ENCODE measurements around the gene MOAP1.
"Not testable (repeated sequence)": the region's sequence is repeated elsewhere in the genome, so short reads cannot be mapped to it uniquely, and the experiment has no call there.

The MOAP1 gene

DNA sequence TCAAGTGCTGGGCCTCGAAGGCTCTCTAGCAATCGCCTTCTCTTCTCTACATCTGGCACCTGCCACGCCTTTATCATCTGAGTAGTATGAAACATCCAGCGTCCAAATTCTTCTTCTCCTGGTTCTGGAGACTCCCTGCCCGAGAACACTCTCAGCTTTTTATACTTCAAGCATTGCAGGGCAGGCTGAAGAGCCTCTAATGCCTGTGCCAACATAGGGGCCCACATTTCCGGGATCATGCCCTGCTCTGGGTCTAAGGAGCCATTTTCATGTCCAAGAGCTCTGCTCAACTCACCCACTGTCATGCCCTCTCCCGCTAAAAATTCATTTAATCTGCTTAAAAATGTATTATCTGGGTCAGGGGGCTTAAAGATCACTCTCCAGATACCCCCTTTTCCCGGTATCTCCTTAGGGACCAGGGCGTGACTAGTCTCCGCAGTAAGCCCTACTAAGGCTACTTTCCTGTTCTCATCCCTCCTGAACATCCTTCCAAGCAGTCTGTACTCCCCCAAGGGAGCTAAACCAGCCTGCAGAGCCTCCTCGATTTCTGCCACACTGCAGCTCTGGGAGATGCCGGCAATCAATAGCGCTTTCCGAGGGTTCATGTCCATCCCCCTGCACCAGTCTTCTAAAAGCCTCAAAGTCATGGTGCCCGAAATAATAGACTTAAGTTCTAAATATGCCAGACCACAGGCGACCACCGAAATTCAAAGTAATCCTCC, 940 bp downstream of the MOAP1 start:
- no peak for DNase-seq

DNA sequence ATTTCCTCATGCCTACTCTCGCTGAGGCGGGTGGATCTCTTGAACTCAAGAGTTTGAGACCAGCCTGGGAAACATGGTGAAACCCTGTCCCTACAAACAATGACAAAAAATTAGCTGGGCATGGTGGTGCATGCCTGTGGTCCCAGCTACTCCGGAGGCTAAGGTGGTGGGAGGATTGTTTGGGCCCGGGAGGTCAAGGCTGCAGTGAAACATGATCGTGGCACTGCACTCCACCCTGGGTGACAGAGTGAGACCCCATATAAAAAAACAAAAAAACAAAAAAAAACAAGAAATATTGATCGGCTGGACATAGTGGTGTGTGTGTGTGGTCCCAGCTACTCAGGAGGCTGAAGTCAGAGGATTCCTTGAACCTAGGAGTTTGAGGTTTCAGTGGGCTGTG, 9.2 kb downstream of the MOAP1 start:
- DNase-seq: no peak

DNA sequence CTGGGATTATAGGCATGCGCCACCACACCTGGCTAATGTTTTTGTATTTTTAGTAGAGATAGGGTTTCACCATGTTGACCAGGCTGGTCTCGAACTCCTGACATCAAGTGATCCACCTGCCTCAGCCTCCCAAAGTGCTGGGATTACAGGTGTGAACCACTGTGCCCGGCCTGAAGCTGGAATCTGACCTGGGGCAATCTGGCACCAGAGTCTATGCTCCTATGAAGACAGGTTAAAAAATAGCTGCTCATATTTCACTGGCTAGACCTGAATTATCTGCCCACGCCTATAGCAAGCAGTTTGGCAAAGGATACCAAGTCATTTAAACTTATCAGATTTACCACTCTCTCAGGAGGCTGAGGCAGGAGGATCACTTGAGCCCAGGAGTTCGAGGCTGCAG, 10.0 kb downstream of the MOAP1 start:
- DNase-seq: not testable (repeated sequence)

DNA sequence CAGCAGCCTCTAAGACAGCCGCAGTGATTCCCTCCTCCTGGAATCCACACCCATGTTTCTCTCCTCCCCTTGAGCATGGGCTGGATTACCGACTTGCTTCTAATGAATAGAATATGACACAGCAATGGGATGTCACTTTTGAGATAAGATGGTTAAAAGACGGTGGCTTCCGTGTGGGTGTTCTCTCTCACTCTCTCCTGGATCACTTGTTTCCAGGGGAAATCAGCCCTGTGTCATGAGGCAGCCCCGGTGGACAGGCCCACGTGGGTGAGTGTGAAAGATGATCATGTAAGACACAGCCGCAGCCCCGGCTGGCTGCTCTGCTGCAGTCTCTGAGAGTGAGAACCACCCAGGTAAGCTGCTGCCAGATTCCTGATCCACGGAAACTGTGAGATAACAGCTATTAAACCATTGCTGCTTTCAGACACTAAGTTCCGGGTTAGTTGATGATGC, 10.7 kb downstream of the MOAP1 start:
- no peak for DNase-seq

DNA sequence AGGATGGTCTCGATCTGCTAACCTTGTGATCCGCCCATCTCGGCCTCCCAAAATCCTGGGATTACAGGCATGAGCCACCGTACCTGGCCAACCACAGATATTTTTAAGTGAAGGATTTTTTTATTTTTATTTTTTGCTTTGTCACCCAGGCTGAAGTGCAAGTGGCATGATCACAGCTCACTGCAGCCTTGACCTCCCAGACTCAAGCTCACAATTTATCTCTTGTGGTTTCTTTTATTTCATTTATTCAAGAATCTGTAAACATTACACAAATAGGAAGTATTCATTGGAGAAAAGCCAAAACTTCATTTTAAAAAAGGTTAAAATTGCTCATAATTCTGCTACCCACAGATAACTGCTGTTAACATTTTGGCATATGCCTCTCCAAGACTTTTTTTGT, 13.3 kb downstream of the MOAP1 start:
- DNase-seq: no peak

DNA sequence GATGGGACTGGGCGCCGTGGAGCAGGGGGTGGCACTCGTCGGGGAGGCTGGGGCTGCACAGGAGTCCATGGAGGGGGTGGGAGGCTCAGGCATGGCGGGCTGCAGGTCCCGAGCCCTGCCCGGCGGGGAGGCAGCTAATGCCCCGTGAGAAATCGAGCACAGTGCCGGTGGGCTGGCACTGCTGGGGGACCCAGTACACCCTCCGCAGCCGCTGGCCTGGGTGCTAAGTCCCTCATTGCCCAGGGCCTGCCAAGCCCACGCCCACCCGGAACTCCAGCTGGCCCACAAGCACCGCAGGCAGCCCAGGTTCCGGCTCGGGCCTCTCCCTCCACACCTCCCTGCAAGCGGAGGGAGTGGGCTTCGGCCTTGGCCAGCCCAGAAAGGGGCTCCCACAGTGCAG, 14.6 kb downstream of the MOAP1 start:
- not testable (repeated sequence) for DNase-seq

DNA sequence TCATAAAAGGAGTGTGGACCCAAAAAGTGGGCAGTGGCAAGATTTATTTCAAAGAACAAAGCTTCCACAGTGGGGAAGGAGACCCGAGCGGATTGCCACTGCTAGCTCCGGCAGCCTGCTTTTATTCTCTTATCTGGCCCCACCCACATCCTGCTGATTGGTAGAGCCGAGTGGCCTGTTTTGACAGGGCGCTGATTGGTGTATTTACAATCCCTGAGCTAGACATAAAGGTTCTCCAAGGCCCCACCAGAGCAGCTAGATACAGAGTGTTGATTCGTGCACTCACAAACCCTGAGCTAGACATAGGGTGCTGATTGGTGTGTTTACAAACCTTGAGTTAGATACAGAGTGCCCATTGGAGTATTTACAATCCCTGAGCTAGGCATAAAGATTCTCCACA, 15.1 kb downstream of the MOAP1 start:
- DNase-seq: not testable (repeated sequence)

DNA sequence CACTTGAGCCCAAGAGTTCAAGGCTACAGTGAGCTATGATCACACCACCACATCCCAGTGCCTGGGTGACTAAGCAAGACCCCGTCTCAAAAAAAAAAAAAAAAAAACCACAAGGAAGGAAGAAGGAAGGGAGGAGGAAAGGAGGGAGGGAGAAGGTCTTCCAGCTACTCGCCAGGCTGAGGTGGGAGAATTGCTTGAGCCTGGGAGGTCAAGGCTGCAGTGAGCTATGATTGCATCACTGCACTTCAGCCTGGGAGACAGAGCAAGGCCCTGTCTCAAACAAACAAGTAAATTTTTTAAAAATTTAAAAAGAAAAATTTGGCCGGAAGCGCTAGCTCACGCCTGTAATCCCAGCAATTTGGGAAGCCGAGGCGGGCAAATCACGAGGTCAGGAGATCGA, 16.1 kb downstream of the MOAP1 start:
- peak; percentile 51 for DNase-seq

DNA sequence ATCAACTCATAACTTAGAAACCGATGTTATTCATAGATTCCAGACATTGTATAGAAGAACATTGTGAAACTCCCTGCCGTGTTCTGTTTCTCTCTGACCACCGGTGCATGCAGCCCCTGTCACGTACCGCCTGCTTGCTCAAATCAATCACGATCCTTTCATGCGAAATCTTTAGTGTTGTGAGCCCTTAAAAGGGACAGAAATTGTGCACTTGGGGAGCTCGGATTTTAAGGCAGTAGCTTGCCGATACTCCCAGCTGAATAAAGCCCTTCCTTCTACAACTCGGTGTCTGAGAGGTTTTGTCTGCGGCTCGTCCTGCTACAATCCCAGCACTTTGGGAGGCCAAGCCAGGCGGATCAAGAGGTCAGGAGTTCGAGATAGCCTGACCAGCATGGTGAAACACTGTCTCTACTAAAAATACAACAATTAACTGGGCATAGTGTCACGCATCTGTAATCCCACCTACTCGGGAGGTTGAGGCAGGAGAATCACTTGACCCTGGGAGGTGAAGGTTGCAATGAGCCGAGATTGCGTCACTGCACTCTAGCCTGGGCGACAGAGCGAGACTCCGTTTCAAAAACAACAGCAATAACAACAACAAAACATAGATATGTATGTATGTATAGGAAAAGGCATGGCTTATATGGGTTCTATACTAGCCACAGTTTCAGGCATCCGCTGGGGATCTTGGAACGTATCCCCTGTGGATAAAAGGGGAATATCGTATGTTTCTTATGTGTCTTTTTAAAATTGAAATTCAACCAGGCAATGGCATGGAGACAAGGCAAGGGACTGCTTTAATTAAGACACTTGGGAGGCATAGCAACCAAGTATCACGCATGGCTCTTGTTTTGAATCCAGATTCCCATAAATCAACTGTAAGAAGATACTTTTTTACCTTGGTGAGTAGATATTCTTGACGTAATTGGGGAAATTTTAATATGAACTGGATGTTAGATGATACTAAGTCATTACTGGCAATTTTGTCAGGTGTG, 19.1 kb downstream of the MOAP1 start:
- DNase-seq: not testable (repeated sequence)

DNA sequence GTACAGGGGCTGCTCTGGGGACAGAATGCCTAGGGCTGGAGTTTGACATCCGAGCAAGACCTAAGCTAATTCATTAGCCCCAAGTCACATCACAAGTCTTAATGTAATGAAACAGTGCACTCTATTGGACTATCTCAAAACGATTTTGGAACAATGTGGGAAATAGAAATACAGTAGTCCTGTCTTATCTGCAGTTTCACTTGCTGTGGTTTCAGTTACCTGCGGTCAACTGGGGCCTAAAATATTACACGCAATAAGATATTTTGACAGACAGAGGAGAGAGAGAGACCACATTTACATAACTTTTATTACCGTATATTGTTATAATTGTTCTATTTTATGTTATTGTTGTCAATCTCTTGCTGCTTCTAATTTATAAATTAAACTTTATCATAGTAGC, 21.1 kb downstream of the MOAP1 start:
- peak; percentile 76 for DNase-seq

DNA sequence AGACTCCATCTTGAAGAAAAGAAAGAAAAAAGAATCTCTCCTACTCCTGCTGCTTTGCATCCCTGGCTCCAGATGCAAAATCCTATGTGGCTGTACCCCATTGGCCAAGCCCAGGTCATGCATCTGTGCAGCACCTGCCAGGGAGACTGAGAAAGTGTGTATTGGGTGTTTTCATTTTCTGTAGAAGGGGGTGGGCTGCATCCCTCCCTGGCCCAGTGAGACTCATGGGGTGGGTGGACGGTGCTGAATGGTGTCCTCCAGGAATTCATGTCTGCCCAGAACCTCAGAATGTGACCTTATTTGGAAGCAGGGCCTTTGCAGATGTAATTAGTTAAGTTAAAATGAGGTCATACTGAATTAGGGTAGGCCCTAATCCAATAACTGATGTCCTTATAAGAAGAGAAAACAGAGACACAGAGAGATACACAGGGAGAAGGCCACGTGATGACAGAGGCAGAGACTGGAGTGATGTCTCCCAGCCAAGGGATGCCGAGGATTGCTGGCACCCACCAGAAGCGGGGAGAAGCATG, 23.2 kb downstream of the MOAP1 start:
- DNase-seq: no peak

DNA sequence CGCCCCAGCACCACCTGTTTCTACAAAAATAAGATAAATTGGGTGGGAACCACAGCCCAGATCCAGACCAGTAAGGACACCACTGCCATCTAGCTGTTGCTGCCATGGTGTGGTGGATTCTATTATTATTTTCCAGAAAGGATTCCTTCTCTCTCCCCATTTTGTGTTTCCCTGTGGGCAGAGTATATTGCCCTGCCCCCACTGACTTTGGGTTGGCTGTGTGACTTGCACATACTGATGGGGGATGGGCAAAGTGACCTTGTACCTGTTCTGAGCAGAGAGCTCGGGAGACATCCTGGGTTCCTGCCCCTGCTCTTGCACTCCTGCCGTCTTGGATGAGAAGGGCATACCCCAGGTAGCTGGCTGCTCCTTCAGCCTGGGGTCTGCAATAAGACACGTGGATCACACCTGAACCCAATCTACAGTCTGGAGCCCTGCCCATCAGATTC, 24.3 kb downstream of the MOAP1 start:
- peak; percentile 36 for DNase-seq

DNA sequence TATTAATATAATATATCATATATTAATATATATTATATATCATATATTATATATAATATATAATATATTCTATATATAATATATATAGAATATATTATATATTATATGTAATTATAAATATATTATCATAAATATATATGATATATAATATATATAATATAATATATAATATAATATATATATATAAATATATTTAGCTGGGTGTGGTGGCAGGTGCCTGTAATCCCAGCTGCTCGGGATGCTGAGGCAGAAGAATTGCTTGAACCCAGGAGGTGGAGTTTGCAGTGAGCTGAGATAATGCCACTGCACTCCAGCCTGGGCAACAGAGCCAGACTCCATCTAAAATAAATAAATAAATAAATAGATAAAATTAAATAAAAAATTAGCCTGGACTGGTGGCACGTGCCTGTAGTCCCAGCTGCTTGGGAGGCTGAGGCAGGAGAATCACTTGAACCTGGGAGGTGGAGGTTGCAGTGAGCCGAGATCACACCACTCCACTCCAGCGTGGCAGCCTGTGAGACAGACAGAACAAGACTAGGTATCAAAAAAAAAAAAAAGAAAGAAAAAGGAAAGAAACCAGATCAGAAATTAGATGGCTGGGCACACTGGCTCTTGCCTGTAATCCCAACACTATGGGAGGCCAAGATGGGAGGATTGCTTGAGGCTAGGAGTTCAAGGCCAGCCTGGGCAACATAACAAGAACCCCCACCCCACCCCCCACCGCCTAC, 24.9 kb downstream of the MOAP1 start:
- not testable (repeated sequence) for DNase-seq

DNA sequence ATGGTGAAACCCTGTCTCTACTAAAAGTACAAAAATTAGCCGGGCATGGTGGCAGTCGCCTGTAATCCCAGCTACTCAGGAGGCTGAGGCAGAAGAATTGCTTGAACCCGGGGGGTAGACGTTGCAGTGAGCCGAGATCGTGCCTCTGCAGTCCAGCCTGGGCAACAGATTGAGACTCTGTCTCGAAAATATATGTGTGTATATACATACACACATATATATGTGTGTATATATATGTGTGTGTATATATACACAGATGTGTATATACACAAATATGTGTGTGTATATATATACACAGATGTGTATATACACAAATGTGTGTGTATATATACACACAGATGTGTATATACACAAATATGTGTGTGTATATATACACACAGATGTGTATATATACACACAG, 26.3 kb downstream of the MOAP1 start:
- DNase-seq: not testable (repeated sequence)

DNA sequence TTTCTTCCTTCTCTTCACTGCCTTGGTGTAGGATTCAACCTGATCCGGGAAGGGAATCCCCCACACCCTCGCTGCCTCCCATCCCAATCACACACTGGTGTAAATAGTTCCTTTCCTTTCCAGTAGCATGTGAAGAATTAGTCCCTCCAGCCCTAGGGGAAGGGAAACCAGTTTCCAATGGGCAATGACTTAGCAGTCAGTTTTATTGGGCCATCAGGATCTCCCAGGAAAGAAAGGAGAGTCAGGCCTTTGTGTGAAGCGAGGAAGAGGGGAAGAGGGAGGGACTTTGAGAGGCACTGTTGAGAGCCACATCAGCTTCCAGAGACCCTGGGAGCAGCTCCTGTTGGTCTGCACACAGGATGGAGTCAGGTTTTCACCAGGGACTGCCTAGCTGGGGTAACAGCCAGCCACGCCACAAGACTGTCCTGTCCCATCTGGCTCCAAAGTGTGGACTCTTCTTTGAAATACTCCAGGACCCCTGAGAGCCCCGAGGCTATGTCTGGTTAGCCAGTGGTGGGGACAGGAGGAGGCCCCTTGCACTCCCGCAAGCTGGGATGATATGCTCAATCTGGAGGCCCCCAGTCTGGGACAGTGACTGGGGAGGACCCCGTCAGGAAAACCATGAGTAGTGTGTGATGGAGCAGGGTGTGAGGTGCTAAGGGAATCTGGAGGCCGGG, 27.9 kb downstream of the MOAP1 start:
- no peak for DNase-seq

DNA sequence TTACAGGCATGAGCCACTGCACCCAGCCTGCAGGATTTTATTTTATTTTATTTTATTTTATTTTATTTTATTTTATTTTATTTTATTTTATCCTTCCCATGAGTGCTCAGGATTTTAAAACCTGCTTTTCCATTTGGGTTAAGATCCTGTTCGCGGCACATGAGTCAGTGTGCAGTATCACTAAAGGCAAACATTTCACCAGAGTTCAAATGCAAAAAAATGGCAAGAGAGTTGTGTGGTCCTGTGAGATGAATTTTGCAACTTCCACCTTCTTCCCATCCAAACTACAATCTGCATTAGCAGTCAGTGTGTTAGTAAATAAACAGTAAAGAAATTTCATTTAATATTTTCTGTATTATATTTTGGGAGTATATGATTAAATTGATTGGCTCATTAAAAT, 29.0 kb downstream of the MOAP1 start:
- peak; percentile 11 for DNase-seq

DNA sequence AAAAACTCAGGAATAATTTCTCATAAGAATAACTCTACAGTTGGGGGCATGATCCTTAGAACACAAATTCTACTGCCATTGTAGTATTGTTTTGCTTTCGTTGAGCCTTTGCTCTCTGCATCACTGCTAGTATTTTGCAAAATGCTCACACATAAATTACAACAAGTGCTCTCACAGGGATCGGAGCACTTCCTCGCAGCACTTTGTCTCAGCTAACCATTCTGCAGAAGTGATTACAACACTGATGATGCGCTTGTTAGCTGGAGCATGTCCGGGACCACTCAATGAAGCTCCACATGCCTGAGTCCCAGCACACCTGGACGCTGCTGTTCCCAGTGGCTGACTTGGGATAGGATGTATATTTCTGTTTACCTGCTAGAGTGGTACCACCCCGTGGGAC, 31.6 kb downstream of the MOAP1 start:
- peak; percentile 61 for DNase-seq

DNA sequence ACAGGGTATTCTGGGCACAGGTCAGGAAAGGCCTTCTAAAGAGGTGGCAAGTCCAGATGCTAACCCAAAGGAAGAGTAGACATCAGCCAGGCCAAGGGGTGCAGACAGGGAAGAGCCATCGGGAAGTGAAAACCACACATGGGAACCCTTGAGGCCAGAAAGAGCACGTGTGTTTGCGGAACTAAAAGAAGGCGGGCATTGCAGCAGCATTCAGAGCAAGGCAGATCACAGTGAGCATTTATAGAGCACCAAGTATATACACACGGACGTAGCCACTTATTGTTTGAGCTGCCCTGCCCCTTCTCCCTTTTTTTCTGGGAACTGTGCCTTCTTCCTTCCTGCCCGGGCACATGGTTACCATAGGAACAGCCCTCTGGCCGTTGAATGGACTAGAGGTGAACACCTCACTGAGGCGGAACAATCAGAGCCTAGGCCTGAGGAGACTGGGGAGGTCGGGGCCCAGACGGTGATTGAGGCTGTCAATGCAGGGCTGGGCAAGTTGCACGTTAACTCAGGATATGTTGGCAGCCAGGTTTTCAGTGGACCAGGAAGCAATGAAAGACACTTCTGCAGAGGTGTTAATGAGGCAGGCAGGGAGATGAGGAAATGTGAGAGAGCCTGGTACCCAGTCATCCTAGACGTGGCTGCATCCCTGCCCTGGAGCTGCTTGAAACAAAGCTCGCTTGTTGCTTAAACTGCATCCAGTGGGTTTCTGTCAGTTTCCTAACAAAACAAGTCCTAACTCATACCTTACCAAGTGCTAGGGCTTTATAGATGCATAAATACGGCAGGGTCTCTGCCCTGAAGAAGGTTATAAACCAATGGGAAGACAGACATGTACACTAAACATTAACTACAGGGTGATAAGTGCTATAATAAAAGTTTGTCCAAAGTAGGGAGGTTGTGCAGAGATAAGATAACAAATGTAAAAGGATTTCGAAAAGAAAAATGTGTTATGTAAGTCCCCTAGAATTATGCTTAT, 34.2 kb downstream of the MOAP1 start:
- DNase-seq: peak; percentile 77

DNA sequence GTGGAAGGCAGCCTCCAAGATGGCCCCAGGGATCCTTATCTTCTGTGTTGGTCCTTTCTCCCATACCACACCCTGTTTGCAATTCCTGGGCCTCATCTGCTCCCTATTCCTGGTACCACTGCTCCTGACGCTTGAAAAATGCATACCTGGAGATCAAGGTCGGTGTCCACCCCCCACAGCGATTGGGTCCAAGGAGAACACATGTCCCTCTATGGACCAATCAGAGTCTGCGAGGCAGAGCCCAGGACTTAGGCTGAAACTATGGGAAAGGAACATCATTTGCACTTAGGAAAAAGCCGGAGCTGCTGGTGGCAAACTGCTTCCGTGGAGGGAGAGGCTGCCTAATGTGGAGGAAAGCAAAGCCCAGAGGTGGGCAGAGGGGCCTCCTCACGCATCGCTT, 35.7 kb downstream of the MOAP1 start:
- no peak for DNase-seq

DNA sequence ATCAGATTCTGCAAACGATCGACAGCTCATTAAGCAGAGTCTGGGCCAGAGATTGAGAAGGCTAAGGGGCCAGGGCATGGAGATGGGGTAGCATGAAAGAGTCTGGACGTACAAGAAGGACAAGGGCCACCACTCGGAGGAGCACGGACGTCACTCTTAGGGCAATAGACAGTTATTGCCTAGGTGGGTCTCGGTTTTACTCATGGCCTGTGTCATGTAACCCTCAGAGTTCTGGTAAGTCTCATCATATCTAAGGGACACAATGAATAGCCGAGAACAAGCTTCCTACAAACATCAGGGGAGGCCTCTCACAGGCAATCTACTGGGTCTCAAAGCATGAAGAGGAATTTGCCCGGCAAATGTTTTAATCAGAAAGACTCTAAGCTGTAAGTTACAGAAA, 38.6 kb downstream of the MOAP1 start:
- no peak for DNase-seq

All from MV-4-11 (cell line).